Ammon's horn (tissue), 1 donor: ENCODE data around the gene CSPG4.
"Not testable (repeated sequence)": the region's sequence is repeated elsewhere in the genome, so short reads cannot be mapped to it uniquely, and the experiment has no call there.

Experiments used
- DNase-seq: peaks from one replicate; pipeline ENCODE4 v3.0.0-alpha.2; 2016; ENCODE audit warnings: low spot score

CSPG4 gene

GRCh38 chr15:75725006-75725718 is 12.5 kb upstream of the CSPG4 start:
- DNase-seq: no peak

DNA sequence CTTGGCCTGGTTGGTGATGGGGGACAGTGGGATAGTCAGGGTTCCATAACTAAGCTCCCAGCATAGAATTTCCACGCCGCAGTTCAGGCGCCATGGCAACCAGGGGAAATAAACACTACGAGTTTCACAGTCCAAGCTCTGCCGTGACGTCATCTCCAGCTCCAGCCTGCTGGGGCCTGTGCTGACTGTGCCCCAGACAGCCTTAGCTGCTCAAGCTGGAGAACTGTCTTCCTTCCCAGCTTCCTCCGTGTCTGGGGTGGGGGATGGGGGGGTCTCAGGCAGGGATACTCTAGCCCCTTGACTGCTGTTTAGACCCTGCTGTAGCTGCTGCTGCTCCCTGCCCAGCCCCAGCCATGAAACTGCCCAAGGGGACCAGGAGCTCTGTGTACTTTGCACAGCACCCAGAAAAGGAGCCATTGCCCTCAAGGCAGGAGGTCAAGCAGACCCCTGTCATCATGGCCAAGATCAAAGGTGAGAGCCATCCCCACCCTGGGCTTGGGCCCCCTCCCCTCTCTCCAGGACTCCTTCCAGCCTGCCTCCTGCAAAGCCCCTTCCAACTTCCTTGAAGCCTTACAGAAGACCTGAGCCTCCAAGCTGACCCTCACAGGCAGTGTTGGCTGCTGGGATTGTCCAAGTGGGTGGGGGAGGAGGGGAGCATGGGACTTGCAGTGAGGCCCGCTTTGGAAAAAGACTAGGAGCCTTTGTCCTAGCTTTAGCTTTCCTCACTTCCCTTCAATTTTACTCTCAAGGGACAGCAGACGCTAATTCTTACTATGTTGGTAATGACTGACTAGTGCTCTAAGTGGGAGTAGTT is 11.4 kb upstream of the CSPG4 start:
- DNase-seq: peak; percentile 86

GRCh38 chr15:75723171-75723846 is 10.7 kb upstream of the CSPG4 start:
- no peak for DNase-seq

DNA sequence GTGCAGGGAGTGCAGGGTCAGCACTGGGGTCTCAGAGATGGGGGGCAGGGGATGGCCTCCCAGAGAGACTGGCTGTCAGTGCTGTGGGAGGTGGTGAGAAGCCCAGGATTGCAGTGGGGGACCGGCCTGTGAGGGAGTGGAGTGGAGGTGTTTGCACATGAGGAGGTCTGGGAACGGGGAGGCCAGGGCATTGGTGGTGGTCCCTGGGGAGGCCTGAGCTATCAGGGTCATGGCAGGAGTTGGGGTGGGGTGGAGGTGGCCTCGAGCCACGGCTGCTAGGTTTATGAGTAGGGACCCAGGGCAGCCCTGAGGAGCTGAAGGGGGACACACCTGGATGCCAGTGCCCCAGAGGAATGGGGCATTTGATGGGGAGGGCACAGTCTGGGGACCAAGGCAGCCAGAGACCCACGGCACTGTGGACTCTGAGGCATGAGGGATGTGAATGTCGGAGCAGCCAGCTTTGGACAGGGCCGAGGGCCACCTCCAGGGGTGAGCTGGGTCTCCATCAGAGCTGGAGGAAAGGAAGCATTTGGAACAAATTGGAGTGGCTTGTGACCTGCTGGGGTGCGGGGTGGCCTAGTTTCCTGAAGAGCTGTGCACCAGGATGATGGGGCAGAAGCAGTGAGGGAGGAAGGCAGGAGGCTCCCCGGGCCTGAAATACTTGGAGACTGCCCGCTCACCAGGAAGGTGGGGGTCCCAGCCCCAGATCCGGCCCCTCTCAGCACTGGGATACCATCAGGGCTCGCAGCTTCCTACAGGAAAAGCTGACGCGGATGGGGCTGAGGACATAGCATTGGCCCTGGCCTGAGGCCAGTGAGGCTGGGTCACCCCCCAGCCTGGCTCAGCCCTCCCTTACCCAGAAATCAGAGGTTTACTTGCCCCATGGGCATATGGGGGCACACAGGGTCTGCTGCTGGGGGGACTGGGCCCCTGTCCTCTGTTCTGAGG is 9.5 kb upstream of the CSPG4 start:
- DNase-seq: no peak

GRCh38 chr15:75721480-75721922 is 8.9 kb upstream of the CSPG4 start:
- no peak for DNase-seq

GRCh38 chr15:75720787-75721479 is 8.3 kb upstream of the CSPG4 start:
- no peak for DNase-seq

DNA sequence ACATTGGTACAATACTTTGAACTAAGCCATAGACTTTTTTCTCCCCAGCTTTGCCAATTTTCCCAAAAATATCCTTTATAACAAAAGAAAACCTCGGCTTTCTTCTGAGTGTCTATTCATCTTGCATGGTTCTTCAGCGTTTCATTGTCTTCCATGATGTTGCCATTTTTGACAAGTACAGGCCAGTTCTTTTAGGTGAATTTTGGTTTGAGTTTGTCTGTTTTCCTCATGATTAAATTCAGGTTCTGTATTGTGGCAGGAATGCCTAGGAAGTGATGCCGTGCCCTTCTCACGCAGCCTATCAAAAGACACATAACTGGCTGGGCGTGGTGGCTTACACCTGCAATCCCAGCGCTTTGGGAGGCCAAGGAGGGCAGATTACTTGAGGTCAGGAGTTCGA is 7.6 kb upstream of the CSPG4 start:
- DNase-seq: no peak

- no peak for DNase-seq
Observed at GRCh38 chr15:75718328-75718727, 5.7 kb upstream of the CSPG4 start.

- not testable (repeated sequence) for DNase-seq
Observed at GRCh38 chr15:75717001-75717400, 4.4 kb upstream of the CSPG4 start.

DNA sequence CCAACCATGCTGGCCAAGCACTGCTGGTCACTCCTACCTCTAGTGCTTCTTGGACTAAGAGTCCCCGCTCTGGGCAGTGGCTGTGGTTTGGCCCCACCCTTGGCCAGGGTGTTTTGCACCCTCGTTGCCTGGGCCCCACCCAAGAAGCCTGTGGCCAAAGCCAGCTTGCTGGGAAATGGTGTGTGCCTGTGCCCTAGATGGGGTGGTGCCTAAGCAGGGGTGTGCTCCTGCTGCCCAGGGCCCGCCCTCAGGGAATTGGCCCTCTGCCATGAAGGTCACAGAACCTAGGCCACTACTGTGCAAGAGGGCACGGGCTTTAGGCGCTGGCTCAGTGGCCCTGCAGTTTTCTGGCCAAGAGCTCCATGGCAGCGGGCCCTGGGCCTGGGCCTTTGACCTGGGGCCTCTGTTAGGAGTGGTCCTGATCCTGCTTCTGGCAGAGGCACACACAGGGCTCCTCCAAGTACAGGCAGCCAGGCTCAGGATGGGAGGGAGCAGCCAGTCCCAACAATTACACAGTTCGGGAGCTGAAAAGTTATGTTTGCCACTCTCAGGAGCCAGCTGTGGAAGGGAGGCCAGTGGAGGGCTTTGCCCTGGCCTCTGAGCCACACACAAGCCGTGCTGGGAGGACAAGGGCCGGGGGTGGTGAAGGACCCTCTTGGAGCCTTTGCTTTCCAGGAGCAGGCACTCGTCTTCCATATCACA is 3.8 kb upstream of the CSPG4 start:
- not testable (repeated sequence) for DNase-seq

- DNase-seq: not testable (repeated sequence)
Observed at GRCh38 chr15:75715312-75715832, 2.7 kb upstream of the CSPG4 start.

DNA sequence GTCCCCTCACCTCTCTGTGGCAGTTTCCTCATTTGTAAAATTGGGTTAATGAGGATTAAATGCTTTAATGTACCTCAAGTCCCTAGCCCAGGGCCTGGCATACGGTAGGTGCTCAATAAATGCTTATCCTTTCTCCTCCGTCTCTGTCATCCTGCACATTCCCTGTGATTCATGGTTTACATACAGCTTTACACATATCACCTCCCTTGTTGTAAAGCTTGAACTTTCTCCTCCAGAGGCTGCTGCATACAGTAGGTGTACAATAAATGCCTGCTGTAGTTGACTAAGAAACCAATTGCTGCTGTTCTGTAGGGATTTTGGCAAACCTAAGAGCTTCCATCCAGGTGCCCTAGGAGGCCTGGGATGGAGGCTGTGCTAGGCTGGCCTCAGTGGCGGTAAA is 1.5 kb upstream of the CSPG4 start:
- no peak for DNase-seq

GRCh38 chr15:75713338-75713895 is 769 bp upstream of the CSPG4 start:
- DNase-seq: no peak

DNA sequence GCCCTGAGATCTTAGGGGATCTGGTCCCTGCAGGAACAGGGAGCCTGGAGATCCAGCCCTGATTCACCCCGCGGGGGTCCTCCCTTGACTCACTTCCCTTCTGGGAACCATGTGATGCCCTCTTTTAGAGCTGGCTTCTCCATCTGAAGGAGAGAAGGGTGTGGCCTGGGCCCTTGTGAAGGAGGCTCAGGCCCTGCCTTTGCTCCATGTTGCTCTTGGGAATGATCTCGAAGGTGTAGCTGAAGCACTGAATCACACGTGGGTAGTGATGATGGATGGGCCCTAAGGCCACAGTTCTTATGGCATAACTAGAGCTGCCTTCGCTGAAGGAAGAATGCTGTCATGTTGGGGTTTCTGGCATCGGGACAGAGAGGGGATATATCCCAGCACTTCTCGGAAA is 1.2 kb downstream of the CSPG4 start:
- not testable (repeated sequence) for DNase-seq

DNA sequence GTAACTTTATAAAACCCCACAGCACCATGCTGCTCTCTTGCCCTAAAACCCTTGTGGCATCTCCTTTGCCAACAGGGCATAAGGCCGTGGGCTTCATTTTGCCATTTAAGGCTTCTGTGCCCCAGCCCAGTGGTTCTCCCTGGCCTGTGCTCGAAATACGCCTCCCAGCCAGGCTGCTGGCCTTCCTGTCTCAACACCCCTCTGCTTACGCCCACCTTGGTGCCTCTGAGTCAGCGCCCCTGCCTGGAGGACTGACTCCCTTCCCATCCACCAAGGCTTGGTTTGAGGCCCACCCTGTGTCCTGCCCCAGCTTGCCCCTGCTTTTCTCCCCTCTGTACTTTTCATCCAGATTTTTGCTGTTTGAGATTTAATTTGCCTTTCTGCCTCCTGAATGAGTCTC is 1.8 kb downstream of the CSPG4 start:
- not testable (repeated sequence) for DNase-seq

DNA sequence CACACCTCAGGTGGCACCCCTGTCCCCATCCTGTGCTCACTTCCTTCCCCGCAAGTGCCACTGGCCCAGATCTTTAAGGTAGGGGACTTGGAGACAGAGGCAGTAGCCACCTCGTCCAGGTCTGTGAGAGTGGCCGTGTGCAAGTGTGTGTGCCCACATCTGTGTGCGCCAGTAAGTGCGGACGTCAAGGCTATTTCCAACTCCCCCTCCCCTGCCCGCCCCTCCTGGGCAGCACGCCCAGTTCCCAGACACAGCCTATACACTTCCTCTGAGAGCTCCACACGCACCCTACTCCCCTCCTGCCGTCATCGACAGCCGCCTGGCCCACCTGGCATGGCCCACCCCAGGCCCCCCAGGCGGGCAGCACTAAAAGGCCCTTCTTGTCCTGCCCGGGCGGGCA is 3.2 kb downstream of the CSPG4 start:
- peak; percentile 35 for DNase-seq

DNA sequence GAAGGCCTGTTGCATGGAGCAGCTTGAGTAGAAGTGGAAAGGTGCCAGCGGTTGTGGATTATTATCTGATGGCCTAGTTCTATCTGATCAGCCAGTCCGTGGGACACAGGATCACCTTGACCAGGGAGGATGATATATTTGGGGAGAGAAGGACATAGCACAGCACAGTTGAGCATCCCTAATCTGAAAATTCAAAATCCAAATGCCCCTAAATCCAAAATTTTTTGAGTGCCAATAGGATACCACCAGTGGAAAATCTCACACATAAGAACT is 6.0 kb downstream of the CSPG4 start:
- DNase-seq: no peak

GRCh38 chr15:75705854-75706681 is 6.6 kb downstream of the CSPG4 start:
- no peak for DNase-seq

DNA sequence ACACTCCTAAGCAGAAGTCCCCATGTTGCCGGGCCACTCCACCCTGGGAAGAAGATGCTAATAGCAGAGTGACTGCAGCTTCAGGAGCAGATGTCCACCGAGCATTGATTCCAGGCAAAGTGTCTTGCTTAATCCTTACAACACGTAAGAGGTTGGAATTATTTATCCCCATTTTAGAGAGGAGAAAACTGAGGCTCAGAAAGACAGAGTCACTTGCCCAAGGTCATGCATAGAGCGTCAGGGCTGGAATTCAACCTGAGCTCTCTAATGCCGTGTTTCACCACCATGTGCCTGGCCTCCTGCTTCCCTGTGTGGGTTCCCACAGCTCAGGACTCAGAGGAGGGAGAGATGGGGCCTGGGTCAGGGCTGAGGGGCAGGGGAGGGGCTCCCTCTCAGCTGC is 7.3 kb downstream of the CSPG4 start:
- not testable (repeated sequence) for DNase-seq
